GM18526 (cell line): ENCODE results near the gene KRT5.

Experiments used
- POLR2A ChIP-seq: IDR thresholded peaks from 3 replicates; pipeline ENCODE4 v1.6.1; 2011; ENCODE audit not compliant: insufficient read length; ENCODE audit errors: extremely low read depth

KRT5 gene

DNA sequence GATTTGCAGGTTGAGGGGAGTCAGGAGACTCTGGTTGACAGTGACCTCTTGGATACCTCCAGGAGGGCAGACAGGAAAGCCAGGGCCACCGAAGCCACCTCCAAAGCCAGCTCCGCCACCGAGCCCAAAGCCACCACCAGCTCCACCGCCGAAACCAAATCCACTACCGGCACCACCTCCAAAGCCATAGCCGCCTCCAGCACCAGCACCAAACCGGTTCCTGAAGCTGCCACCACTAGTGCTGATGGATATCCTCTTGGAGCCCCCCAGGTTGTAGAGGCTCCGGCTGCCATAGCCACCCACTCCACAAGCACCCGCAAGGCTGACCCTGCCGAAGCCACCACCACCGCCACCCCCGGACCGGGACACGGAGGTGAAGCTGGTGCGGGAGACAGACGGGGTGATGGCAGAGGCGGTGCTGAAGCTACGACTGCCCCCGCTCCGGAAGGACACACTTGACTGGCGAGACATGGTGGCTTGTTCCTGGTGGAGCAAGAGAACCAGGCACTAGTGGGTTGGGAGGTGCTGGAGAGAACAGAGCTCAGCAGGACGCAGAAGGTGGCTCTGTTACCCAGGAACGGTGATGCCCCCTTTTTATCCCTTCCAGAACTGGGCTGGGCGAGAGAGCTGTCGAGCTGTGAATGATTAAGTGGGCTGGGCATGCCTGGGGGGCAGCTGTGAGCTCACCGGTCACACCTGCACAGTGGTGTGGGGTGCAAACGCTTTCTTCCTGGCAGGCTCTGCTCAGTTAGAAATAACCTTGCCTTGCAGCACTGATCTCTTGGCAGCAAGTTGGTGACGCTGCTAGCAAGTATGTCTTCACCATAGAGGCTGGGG, at the start of gene KRT5:
TSS of gene KRT5 (minus strand) at position 569 of the 837 bp plus-strand sequence. CDS start at position 471, 98 bp downstream.
- TF ChIP-seq POLR2A = no peak

DNA sequence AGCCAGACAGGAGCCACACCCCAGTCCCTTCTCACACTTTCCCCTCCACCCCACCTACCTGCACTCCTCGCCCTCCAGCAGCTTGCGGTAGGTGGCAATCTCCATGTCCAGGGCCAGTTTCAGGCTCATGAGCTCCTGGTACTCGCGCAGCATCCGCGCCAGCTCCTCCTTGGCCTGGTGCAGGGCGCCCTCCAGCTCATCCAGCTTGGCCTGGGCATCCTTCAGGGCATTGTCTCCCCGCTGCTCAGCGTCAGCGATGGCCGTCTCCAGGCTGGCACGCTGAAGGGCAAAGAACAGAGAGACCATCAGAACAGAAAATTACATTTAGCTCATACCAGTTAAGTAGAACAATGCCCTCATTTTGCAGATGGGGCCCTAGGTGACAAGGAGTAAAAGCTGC, 47.9 kb upstream of the KRT5 start:
- TF ChIP-seq POLR2A = no peak

DNA sequence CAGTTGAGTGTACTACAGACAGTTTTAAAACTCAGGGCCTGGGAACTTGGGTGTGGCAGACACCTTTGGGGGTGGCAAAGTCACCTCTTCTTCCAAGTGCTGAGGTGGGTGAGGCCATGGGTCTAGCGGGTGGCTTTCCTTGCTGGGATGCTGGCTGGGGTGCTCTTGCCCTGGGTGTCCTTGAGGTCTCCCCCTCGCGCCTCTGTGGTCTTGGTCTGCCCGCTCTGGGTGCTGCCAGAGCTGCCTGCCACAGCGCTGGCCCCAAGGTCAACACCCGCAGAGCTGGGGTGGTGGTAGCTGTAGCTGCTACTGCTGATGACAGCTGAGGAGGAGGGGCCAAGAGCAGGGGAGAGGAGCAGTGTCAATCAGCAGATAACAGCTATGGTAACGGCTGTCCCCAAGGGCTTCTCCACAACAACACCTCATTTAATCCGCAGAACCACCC, 46.7 kb upstream of the KRT5 start:
- no peak for TF ChIP-seq POLR2A

DNA sequence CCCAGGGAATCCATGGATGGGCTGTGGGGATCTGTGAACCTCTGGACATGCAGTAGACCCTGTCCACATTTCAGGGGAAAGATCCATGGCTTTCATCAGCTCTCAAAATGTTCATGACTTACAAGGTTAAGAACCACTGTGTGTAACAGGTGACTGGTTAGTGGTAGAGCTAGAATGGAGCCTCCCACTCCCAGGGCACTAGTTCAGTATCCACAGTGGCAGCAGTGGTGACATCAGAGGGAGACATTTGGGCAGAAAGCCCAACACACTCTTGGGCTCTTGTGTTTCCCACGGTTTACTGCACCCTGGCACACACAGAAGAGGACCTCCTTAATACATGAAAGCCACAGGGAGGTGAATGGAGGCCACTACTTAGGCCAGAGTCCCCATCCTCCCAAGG, 44.4 kb upstream of the KRT5 start:
- TF ChIP-seq POLR2A = no peak

DNA sequence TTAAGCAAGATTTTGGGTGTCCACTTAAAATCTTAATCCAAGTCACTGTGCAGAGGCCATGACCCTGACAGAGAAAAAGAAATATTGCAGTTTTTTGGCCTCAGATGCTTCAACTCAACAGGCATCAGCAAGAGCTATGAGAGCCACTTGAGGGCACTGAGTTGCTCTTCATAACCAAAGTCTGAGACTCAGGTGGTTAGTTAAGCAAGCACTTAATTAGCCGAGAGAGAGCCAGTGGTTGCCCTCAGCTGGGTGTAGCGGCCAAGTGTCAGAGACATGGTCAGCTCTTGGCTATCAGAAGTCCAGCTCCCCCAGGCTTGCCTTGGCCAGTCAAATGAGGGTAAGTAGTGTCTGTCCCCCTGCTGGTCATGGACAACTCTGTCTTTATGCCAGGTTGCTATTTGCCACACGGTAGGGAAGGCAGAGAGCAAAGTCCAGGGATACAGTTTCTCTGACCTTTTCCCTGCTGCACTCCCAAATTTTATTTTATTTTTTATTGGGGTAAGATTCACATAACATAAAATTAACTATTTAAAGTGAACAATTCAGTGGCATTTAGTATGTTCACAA, 41.8 kb upstream of the KRT5 start:
- no peak for TF ChIP-seq POLR2A

DNA sequence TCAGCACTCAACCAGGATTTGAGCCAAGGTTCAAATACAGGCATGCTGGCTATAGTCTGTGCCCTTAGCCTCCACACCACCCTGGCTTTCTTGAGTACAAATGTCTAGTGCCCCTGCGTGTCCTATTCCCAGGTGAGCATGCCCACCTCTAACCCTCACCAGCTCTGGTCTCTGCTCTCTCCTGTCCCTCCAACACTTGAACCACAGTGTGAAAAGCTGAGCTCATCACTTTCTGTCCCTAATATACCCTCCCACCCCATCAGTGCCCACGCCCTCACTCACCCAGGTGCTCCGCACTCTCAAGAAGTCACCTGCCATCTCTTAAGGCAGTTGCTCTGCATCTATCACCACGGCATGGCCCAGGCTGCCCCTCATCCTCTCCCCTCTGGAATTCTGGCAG, 39.8 kb upstream of the KRT5 start:
- TF ChIP-seq POLR2A = no peak

DNA sequence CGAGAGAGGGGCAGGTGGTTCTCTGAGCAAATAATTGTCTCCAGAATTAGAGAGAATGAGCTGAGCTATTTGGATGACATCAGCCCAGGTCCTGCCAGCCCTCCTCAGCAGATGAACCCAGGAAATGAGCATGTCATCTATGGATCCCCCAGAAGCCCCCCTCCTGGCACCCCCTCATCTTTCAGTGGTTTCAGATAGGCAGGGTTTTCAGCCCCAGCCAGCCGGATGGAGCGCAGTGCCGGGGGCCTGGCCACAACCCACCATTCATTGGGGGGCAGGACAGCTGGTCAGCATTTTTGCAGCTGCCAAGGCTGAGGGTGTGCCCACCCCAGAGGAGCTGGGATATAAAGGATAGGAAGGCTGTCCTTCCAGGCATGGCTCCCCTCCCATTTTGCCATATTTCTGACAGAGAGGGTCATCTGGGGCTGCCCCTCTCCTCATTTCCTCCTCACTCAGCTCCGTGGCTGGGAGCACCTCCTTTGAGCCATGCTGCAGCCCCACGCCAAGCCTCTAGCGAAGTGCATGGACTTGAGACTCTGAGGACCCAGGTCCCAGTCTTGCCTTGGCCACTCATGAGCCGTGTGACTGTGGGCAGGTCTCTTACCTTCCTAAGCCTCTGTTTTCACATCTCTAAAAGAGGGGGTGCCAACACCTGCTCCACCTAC, 38.7 kb upstream of the KRT5 start:
- TF ChIP-seq POLR2A = no peak

DNA sequence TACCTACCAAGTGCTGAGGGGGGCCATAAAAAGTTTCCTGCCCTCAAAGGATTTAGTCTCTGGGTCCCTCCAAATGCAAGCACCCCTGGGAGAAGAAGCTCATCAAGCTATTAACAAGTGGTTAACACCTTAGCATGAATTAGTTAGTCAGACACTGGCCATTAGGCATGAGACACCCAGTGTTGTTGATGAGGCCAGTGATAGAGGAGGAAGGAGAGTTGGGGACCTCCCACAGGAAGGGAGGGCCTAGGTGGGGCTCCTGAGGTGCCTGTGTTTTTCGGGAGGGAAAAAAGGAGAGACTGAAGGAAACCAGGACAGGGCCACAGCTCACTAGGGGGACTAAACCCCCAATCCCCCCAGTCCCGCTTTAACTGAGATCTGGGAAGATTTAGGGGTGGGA, 37.3 kb upstream of the KRT5 start:
- TF ChIP-seq POLR2A = no peak

DNA sequence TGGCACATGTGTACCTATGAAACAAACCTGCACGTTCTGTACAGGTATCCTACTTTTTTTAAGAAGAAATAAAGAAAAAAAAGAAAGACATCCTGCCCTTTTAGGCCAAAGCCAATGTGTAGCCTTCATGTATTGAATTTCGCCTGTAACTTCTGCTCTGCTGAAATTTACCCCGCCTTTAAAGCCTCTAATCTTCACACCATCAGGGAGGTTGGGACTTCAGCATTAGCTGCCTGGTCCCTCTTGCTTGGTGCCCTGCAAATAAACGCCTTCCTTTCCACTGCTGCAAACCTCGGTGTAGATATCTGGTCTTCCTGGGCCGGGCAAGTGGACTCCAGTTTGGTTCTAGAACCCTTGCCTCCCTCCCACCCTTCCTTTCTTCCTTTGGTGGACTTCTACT, 35.4 kb upstream of the KRT5 start:
- no peak for TF ChIP-seq POLR2A

DNA sequence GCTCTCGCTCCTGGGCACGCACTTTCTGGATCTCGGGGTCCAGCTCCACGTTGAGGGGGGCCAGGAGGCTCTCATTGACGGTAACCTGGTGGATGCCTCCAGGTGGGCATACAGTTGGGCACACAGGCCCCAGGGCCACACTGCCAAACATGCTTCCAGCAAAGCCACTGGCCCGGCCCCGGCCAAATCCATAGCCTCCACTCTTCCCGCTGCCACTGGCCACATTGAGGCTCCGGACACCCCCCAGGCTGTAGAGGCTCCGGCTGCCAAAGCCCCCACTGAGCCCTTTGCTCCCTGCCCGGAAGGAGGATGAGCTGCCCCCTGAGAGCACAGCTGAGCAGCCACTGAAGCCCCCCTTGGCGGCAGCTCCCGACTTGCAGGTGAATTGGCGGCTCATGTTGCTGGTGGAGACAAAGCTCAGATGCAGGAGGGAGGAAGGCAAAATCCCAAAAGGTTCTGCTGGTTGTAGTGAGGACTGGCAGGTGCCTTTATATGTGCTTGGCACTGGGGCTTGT, 32.5 kb upstream of the KRT5 start, which contains the start of gene KRT71:
TSS of gene KRT71 (minus strand) at position 465 of the 515 bp plus-strand sequence. CDS start at position 397, 68 bp downstream.
- TF ChIP-seq POLR2A = no peak

DNA sequence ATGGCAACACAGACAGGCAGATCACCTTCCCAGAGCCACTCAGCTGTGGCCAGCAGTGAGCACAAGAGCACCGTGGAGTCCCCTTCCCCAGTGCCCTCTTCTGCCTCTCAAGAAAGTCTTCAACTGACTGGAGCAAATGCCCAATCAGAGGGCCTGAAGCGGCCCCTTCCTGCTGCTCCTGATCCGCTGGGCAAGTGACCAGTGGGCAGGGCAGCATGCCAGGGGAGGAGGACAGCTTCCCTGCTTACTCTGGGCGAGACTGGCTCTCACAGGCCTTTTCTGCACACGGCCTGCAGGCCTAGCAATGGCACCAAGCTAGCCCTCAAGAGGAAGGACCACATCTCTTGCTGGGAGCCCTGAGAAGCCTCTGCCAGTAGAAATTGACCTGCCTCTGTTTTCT, 31.9 kb upstream of the KRT5 start:
- TF ChIP-seq POLR2A = no peak

DNA sequence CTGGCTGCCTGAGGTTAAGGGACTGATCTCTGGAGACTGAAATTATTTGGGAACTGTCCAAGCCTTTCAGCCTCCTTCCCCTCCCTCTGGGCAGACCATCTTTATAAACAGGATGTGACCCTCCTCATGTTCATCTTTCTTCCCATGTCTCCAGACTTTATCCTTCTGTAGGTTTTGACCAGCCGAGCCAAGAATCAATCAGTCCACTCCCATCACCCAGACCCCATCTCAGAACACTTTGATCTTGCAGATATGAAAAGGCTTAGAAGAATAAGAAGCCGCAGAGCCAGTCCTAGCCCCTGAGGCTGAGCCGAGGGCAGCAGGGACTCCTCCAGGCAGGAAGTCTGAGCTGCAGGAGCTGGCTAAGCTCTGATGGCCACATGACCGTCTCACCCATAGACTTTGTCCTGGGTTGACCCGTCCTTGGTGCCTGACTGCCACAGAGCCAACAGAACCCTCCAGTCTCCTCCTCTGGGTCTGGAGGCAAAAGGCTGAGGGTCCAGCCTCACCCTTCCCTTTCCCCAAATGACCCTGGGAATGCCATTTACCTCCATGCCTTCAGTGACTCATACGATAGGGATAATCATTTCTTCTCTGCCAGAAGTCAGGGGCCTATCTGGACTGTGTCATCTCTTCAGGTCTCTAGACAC, 31.1 kb upstream of the KRT5 start:
- no peak for TF ChIP-seq POLR2A

DNA sequence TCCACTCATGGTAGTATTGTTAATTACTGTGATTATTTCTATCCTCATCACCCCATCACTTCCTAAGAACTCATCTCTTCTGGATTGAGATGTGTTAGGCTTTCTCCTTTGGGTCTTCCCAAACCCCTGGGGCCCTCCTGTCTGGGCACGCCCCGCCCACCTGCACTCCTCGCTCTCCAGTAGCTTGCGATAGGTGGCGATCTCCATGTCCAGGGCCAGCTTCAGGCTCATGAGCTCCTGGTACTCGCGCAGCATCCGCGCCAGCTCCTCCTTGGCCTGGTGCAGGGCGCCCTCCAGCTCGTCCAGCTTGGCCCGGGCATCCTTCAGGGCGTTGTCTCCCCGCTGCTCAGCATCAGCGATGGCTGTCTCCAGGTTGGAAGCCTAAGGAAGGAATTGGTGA, 25.9 kb upstream of the KRT5 start:
- no peak for TF ChIP-seq POLR2A

DNA sequence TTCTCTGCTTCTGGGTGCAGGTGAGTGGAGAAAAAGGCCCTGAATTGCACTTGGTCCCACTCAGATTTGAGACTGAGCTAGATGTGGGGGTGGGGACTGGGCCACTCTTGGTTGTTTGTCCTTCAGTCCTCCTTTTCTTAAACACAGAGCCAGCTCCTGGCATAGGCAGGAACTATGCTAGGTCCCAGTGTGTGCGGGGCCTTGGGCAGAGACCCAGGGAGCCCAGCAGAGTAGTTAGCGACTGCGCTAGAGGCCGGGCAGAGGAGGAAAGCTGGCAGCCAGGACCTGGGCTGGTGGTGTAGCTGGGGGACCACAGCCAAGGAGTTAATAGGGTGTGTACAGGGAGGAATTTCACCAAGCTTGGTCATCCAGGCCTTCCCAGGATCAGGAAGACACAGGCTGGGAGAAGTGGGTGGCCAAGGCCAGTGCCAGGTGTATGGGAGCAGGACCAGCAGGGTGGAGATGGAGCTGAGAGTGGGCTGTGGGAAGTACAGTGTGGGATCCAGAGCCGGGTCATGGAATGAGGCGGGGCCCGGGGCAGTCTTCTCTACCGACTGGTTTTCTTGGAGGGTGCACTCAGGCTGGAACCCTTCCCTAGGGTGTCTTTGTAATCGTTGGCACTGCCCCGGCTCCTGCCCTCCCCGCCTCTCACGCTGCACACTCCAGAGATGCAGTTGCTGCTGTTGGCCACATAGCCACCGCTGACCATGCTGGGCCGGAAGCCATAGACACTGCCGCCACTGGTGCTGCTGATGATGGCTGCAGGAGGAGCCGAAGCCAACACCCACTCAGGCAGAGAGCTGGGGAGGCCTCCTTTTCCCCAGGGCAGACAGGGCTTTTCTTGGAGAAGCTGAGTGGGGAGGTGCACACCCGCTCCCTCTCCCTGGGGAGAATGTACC, 24.0 kb upstream of the KRT5 start:
- TF ChIP-seq POLR2A = no peak
